Endodermal cell (in vitro differentiated cells): ENCODE measurements around the gene DYRK1A. TPM values are rescaled to one million over a fixed set of nuclear protein-coding genes. Genes with fewer than 3 reads are reported as not detected.

Experiments
- DNase-seq: peaks from one replicate; pipeline ENCODE4 v3.0.0-alpha.2; 2017
- H3K27ac ChIP-seq: 2 replicates; pipeline ENCODE4 v1.5.1; 2013; ENCODE audit warnings: mild to moderate bottlenecking, low read depth, low read length, moderate library complexity
- H3K27me3 ChIP-seq: 2 replicates; pipeline ENCODE4 v1.6.1; 2013; ENCODE audit warnings: mild to moderate bottlenecking, low read length, moderate library complexity; ENCODE audit not compliant: insufficient read depth, control insufficient read depth, poor library complexity, severe bottlenecking
- H3K36me3 ChIP-seq: 2 replicates; pipeline ENCODE4 v1.7.0; 2013; ENCODE audit warnings: mild to moderate bottlenecking, low read length, moderate library complexity; ENCODE audit not compliant: control insufficient read depth, insufficient read depth
- H3K4me1 ChIP-seq: one replicate; pipeline ENCODE4 v1.7.0; 2013; ENCODE audit warnings: low read length; ENCODE audit not compliant: control insufficient read depth, insufficient read depth
- H3K4me3 ChIP-seq: 2 replicates; pipeline ENCODE4 v1.5.1; 2013; ENCODE audit warnings: mild to moderate bottlenecking, low read length, moderate library complexity
- H3K9ac ChIP-seq: 2 replicates; pipeline ENCODE4 v1.6.1; 2013; ENCODE audit warnings: mild to moderate bottlenecking, low read length, moderate library complexity; ENCODE audit not compliant: poor library complexity, severe bottlenecking; ENCODE audit errors: extremely low read depth
- H3K9me3 ChIP-seq: 2 replicates; pipeline ENCODE4 v1.6.1; 2013; ENCODE audit warnings: mild to moderate bottlenecking, low read length, moderate library complexity; ENCODE audit not compliant: control insufficient read depth
- H3K27ac Mint-ChIP-seq: 2 replicates; pipeline ENCODE4 v1.8.0; 2020; ENCODE audit warnings: mixed read lengths
- H3K27me3 Mint-ChIP-seq: 2 replicates; pipeline ENCODE4 v1.8.0; 2021; ENCODE audit warnings: mild to moderate bottlenecking, mixed read lengths; ENCODE audit not compliant: insufficient read depth
- H3K36me3 Mint-ChIP-seq: 2 replicates; pipeline ENCODE4 v1.8.0; 2020; ENCODE audit warnings: low read depth, mixed read lengths
- H3K4me1 Mint-ChIP-seq: 2 replicates; pipeline ENCODE4 v1.8.0; 2020; ENCODE audit warnings: mixed read lengths
- H3K4me3 Mint-ChIP-seq: 2 replicates; pipeline ENCODE4 v1.8.0; 2020; ENCODE audit warnings: mild to moderate bottlenecking, moderate library complexity, mixed read lengths
- H3K9me3 Mint-ChIP-seq: 2 replicates; pipeline ENCODE4 v1.8.0; 2020; ENCODE audit warnings: mild to moderate bottlenecking, mixed read lengths
- WGBS, 2 experiments: methylation state at CpG; one replicate each; pipeline versions ENCODE4 v1.1.5 to v1.1.7; 2013; ENCODE audit warnings: missing lambda C conversion rate in 2 of 2, mixed read lengths in 1 of 2; ENCODE audit not compliant: insufficient coverage in 1 of 2, insufficient read length in 1 of 2; 5-methylcytosine and 5-hydroxymethylcytosine counted together
- total RNA-seq, 2 donors: library from RNA; stranded (reverse); fragmentation: NEBNext Ultra II Directional in 1 of 2; extraction: Animal tissue kit (Norgen Biotek cat#: 25700) in 1 of 2; gene quantifications; 2 replicates in 1 of 2; 3 replicates in 1 of 2; pipeline ENCODE4 v1.2.1, GENCODE V29; 2021
- TF ChIP-seq, protein P1 (sequence below): fragments of 200-600 bp; sonication (generic); conservative IDR thresholded peaks from 2 replicates; pipeline ENCODE4 v1.5.0; 2021; ENCODE audit warnings: antibody characterized with exemption, mild to moderate bottlenecking

Gene DYRK1A
- total RNA-seq, 2 donors from 2014 or later = 73.9 to 75.2 TPM

DNA sequence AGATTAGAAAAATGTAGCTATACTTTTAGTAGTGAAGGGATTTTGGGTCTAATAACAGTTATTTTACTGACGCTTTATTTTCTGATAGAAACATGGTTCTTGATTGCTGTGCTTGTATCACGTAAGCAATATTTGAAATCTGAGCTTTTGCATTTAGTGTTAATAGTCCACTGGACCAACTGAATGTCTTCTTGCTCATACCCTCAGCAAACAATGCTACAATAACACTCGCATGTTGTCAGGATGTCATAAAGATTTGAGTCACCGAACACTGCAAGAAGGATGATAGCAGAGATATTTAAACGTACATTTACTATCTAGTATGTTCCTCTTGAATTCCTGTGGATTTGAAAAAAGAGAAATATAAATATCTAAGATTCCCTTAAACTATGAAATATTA lies 7.5 kb downstream of the DYRK1A start:
- H3K9me3 Mint-ChIP-seq = no peaks in the 10 kb centered on the region
- TF ChIP-seq, protein P1, sequence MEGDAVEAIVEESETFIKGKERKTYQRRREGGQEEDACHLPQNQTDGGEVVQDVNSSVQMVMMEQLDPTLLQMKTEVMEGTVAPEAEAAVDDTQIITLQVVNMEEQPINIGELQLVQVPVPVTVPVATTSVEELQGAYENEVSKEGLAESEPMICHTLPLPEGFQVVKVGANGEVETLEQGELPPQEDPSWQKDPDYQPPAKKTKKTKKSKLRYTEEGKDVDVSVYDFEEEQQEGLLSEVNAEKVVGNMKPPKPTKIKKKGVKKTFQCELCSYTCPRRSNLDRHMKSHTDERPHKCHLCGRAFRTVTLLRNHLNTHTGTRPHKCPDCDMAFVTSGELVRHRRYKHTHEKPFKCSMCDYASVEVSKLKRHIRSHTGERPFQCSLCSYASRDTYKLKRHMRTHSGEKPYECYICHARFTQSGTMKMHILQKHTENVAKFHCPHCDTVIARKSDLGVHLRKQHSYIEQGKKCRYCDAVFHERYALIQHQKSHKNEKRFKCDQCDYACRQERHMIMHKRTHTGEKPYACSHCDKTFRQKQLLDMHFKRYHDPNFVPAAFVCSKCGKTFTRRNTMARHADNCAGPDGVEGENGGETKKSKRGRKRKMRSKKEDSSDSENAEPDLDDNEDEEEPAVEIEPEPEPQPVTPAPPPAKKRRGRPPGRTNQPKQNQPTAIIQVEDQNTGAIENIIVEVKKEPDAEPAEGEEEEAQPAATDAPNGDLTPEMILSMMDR = no peak
- 94 to 100% methylated on average over 2 to 4 of the region's 5 CpGs for WGBS, 2 experiments
- Histone ChIP-seq H3K27me3 (no peaks in the 10 kb centered on the region), H3K27ac (no peak overlapping the region), H3K9ac (no peak overlapping the region), H3K9me3 (no peaks in the 10 kb centered on the region), H3K4me3 (no peak overlapping the region), H3K36me3 (no peaks in the 10 kb centered on the region), H3K4me1 (no peaks in the 10 kb centered on the region)
- H3K27me3 Mint-ChIP-seq = no peaks in the 10 kb centered on the region
- H3K4me1 Mint-ChIP-seq = peaks cover 51% of the 10 kb centered on the region
- H3K36me3 Mint-ChIP-seq = peaks cover 9% of the 10 kb centered on the region
- no peak overlapping the region for H3K4me3 Mint-ChIP-seq
- no peak overlapping the region for H3K27ac Mint-ChIP-seq
- DNase-seq = no peak

DNA sequence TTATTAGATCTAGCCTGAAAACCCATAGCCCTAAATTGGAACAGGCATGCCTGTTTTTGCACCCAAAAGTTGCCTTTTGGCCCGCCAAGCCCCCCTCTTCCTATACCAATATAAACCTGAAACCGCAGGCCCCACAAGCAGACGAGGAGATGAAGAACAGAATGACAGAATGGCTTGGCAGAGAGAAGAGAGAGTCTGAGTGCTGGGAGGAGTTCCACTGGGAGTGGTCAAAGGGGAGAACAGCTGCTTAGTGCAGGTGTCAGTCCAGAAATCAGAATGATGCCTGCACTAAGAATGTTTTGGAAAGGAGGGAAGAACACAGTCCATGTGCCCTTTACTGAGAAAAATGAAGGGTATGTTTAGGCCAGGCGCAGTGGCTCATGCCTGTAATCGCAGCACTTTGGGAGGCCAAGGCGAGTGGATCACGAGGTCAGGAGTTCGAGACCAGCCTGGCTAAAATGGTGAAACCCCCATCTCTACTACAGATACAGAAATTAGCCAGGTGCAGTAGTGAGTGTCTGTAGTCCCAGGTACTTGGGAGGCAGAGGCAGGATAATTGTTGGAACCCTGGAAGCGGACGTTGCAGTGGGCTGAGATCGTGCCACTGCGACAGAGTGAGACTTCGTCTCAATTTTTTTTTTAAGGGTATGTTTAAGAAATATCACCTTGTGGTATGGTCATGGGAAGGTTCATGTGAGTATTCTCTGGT lies 9.4 kb downstream of the DYRK1A start:
- Mint-ChIP-seq H3K27ac (peak overlapping the region; percentile 37), H3K9me3 (no peaks in the 10 kb centered on the region), H3K4me3 (no peak overlapping the region), H3K27me3 (no peaks in the 10 kb centered on the region), H3K4me1 (peaks cover 46% of the 10 kb centered on the region), H3K36me3 (peaks cover 9% of the 10 kb centered on the region)
- WGBS, 2 experiments = 96 to 100% methylated on average over 5 to 12 of the region's 13 CpGs
- H3K4me3 ChIP-seq = no peak overlapping the region
- no peaks in the 10 kb centered on the region for H3K4me1 ChIP-seq
- H3K27ac ChIP-seq = no peak overlapping the region
- TF ChIP-seq, protein P1 = no peak
- no peak for DNase-seq
- no peaks in the 10 kb centered on the region for H3K9me3 ChIP-seq
- H3K27me3 ChIP-seq = no peaks in the 10 kb centered on the region
- H3K9ac ChIP-seq = no peak overlapping the region
- no peaks in the 10 kb centered on the region for H3K36me3 ChIP-seq

DNA sequence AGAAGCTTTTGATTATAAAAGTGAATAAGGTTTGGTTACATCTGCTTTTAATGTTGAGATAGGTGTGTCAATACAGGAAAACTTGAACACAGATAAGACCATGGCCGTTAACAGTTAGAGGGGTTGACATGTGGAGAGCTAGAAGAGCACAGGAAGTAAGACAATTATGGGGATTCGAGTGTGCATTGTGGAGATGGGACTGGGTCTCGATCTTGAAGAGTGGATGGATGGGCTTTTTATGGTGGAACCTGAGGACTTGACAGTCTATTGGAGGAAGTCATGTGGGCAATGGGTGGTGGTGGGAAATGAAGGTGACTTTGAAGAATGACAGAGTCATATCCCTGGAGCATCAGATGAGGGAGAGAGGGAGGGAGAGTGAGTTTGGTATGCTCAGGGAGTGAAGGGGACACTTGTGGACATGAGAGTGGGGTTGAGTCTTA lies 12.1 kb downstream of the DYRK1A start:
- Histone ChIP-seq H3K9me3 (no peaks in the 10 kb centered on the region), H3K36me3 (no peaks in the 10 kb centered on the region), H3K4me1 (peaks cover 6% of the 10 kb centered on the region), H3K27me3 (no peaks in the 10 kb centered on the region), H3K4me3 (no peak overlapping the region), H3K27ac (no peak overlapping the region), H3K9ac (no peak overlapping the region)
- TF ChIP-seq, protein P1 = no peak
- Mint-ChIP-seq H3K27me3 (no peaks in the 10 kb centered on the region), H3K4me1 (peaks cover 51% of the 10 kb centered on the region), H3K27ac (no peak overlapping the region), H3K4me3 (no peak overlapping the region), H3K9me3 (no peaks in the 10 kb centered on the region), H3K36me3 (peaks cover 7% of the 10 kb centered on the region)
- no peak for DNase-seq
- WGBS, 2 experiments = 88 to 96% methylated on average over 3 of the region's 3 CpGs
